GM12864 (cell line): Measurements from ENCODE around the gene AARS2.

ENCODE experiments used
- DNase-seq: peaks from one replicate; pipeline ENCODE4 v3.0.0-alpha.2; 2011; ENCODE audit warnings: low read depth
- H3K4me3 ChIP-seq: 2 replicates; pipeline ENCODE4 v1.5.1; 2011; ENCODE audit warnings: mild to moderate bottlenecking, low read depth, low read length, control low read depth
- TF ChIP-seq, protein P1 (sequence below): IDR thresholded peaks from 2 replicates; pipeline ENCODE4 v1.5.1; 2011; ENCODE audit warnings: low read depth, mild to moderate bottlenecking, moderate library complexity, low read length, control low read depth, inconsistent platforms; ENCODE audit errors: missing control alignments

The AARS2 gene

DNA sequence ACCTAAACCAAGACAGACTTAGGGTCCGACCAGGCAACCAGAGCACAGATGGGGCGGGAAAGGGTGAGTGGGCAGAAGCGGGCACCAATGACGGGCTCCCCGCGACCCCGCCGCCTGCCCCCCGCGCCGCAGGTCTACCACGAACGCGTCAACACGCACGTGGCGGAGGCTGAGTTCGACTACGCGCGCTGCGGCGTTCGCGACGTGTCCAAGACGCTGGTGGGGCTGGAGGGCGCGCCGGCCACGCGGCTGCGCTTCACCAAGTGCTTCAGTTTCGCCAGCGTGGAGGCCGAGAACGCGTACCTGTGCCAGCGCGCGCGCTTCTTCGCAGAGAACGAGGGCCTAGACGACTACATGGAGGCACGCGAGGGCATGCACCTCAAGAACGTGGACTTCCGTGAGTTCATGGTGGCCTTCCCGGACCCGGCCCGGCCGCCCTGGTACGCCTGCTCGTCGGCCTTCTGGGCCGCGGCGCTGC lies 37.8 kb downstream of the AARS2 start:
- no peak for DNase-seq
- H3K4me3 ChIP-seq: no peak overlapping the region
- TF ChIP-seq, protein P1, sequence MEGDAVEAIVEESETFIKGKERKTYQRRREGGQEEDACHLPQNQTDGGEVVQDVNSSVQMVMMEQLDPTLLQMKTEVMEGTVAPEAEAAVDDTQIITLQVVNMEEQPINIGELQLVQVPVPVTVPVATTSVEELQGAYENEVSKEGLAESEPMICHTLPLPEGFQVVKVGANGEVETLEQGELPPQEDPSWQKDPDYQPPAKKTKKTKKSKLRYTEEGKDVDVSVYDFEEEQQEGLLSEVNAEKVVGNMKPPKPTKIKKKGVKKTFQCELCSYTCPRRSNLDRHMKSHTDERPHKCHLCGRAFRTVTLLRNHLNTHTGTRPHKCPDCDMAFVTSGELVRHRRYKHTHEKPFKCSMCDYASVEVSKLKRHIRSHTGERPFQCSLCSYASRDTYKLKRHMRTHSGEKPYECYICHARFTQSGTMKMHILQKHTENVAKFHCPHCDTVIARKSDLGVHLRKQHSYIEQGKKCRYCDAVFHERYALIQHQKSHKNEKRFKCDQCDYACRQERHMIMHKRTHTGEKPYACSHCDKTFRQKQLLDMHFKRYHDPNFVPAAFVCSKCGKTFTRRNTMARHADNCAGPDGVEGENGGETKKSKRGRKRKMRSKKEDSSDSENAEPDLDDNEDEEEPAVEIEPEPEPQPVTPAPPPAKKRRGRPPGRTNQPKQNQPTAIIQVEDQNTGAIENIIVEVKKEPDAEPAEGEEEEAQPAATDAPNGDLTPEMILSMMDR: no peak

DNA sequence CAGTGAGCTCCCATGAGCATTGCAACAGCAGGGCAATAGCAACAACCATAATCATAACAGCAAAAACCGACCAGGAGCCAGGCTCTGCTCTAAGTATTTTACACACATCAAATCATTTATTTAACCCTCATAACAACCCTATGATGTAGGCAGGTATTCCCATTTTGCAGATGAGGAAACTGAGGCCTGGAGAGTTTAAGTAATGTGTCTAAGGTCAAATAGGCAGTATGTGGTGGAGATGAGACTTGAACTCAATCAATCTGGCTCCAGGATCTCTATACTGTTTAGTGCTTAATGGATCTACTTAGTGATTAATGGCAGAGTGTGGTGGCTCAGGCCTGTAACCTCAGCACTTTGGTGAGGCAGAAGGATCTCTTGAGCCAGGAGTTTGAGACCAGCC lies 39.5 kb downstream of the AARS2 start:
- no peak overlapping the region for H3K4me3 ChIP-seq
- DNase-seq: no peak
- TF ChIP-seq, protein P1: no peak

DNA sequence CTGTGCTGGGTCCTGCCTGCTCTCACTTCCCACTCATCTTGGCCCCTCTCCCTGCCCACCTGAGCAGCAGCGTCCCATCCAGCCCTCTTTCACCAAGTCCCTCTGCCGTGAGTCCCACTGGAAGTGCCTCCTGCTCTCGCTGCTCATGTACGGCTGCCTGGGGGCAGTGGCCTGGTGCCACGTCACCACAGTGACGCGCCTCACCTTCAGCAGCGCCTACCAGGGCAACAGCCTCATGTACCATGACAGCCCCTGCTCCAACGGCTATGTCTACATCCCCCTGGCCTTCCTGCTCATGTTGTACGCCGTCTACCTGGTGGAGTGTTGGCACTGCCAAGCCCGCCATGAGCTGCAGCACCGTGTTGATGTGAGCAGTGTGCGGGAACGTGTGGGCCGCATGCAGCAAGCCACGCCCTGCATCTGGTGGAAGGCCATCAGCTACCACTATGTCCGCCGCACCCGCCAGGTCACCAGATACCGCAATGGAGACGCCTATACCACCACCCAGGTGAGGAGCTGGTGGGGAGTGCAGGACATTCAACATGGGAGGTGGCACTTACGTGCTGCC lies 40.1 kb downstream of the AARS2 start:
- TF ChIP-seq, protein P1: no peak
- no peak overlapping the region for H3K4me3 ChIP-seq
- no peak for DNase-seq

DNA sequence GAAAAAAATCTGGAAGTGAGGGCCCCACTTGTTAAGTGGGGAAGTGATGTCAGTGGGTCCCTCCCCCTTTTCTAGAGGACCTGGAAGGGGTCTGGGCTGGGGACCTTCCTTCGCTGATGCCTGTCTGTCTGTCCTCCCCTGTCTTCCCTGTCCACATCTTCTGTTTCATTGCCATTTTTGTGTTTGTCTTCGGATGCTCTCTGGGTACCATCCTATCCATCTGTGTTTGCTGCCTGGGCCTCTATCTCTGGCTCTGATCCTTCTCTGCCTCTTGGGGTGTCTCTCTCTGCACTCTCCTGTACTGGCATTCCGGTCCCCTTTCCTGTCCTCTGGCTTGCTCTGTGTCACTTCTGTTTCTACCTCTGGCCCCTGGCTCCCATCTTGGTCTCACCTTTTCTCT lies 40.6 kb downstream of the AARS2 start:
- no peak overlapping the region for H3K4me3 ChIP-seq
- DNase-seq: no peak
- TF ChIP-seq, protein P1: no peak

DNA sequence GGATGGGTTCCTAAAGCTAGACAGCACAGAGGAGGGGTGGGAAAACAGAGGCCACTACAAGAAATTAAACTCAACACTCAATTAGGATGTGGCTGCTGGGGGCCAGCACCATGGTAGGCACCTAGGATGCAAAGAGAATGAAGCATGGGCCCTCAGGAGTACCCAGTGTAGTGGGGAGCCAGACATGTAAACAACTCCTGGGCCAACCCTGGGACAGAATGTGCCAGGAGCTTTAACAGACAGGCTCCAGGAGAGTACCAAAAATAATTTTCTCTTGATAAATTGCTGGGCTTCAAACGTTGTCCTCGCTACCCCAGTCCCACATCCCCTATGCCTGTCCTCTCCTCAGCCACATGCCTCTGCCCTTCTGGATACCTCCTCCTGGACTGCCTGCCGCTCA lies 41.2 kb downstream of the AARS2 start:
- no peak overlapping the region for H3K4me3 ChIP-seq
- DNase-seq: no peak
- TF ChIP-seq, protein P1: no peak

DNA sequence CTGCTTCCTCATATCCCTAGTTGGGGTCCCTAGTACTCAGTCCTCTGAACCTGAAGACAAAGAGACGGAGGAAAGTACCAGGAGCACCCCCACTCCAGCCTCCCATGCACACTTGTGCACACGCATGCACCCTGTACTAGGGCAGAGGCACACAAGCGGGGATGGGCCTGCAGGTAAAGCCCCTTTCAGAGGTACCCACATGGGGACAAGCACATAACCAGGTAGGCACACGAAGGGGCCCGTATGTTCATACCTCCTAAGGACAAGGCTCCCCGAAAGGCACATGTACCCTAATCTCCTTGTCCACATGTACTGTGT lies 41.8 kb downstream of the AARS2 start:
- TF ChIP-seq, protein P1: no peak
- no peak overlapping the region for H3K4me3 ChIP-seq
- no peak for DNase-seq
